Kidney tubule cell (primary cell): ENCODE data around the gene ADARB2.

Experiments
- DNase-seq: peaks from one replicate; pipeline ENCODE4 v3.0.0-alpha.2; 2018; ENCODE audit warnings: low spot score

ADARB2 gene

DNA sequence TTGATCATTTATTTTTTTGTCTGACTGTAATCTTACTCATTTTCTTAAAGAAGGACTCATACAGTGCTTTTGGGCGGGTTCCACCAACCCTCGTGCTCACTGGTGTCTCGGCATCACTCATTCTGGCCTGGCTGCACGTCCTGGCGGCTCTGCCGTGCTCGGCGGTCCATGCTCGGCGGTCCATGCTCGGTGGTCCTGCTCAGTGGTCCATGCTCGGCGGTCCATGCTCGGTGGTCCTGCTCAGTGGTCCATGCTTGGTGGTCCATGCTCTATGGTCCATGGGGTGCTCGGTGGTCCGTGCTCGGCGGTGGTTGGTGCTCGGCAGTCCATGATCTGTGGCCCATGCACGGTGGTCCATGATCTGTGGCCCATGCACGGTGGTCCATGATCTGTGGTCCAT, 608.7 kb downstream of the ADARB2 start:
- no peak for DNase-seq

DNA sequence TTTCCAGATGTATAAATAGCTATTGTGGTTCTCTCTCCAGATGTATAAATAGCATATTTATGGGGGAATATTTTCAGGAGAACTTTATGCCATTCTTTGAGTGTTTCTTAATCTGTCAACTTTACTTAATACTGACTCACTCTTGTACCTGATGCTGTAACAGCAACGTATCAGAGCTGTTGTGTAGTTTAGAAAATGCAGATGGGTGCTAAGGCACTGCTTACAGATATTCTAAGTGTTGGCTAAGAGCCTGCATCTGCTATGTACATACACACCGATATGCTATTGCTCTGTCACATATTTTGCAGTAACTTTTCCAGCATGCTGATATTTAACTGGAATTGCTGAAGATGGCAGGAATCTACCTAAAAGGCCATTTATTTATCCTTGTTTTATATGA, 609.2 kb downstream of the ADARB2 start:
- DNase-seq: no peak

DNA sequence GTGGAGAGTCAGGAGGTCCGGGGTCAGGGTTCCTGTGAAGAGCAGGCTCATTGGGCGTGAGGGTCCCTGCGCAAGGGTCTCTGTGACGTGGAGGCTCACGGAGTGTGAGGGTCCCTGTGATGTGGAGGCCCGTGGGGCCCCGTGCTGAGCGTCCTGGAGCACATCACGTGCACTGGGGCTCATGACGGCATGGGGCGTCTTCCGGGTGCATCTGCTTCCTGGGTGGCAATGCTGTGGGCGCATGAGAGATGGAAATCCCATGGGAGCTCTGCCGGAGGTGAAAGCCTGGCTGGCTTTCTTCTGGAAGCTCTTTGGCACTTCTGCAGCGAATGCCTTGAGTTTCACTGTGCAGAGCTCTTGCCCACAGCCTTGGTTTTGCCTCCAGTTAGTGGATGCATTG, 609.7 kb downstream of the ADARB2 start:
- DNase-seq: no peak
